HEK293 (cell line): ENCODE measurements around the gene SHC3.

ENCODE experiments used
- CTCF ChIA-PET: fragments of 350-600 bp; formaldehyde crosslinking; extraction: SDS; loops from one replicate; lab custom pipeline; 2021; ENCODE audit warnings: antibody characterized with exemption; lab: Yijun Ruan, JAX
- POLR2A ChIA-PET: fragments of 300-600 bp; formaldehyde crosslinking; extraction: SDS; loops from one replicate; lab custom pipeline; 2020; ENCODE audit warnings: antibody characterized with exemption, inconsistent platforms; lab: Yijun Ruan, JAX
- H3K27ac ChIP-seq: fragments of 200-500 bp; sonication (Bioruptor generic); 2 replicates; pipeline ENCODE4 v1.5.1; 2014; ENCODE audit warnings: low read depth, low read length, control low read depth, inconsistent platforms; ENCODE audit errors: extremely low read depth
- H3K36me3 ChIP-seq, 2 experiments: fragments of 200-500 bp in 1 of 2; sonication (Bioruptor generic) in 1 of 2; 1 replicate in 1 of 2; 2 replicates in 1 of 2; pipeline ENCODE4 v1.5.1; 2014 to 2017; ENCODE audit warnings: inconsistent platforms in 2 of 2, low read length in 2 of 2; ENCODE audit not compliant: control insufficient read depth in 2 of 2, insufficient read depth in 1 of 2
- H3K4me1 ChIP-seq: fragments of 200-500 bp; sonication (Bioruptor generic); 2 replicates; pipeline ENCODE4 v1.5.1; 2014; ENCODE audit warnings: mild to moderate bottlenecking, low read length, inconsistent platforms; ENCODE audit not compliant: control insufficient read depth, insufficient read depth
- H3K4me3 ChIP-seq: 2 replicates; pipeline ENCODE4 v1.5.1; 2011; ENCODE audit warnings: low read depth, mild to moderate bottlenecking, control low read depth, low read length, moderate library complexity
- H3K9me3 ChIP-seq: fragments of 200-500 bp; sonication (Bioruptor generic); 2 replicates; pipeline ENCODE4 v1.5.1; 2014; ENCODE audit warnings: low read depth, low read length, inconsistent platforms; ENCODE audit not compliant: control insufficient read depth, insufficient read depth
- GLI2 ChIP-seq: fragments of 450-650 bp; formaldehyde crosslinking; IDR thresholded peaks from 2 replicates; pipeline ENCODE4; 2017; ENCODE audit warnings: missing biosample characterization, missing genetic modification characterization, low read depth, borderline replicate concordance
- ZFP3 ChIP-seq: fragments of 450-650 bp; formaldehyde crosslinking; IDR thresholded peaks from 2 replicates; pipeline ENCODE4 v1.5.1; 2016; ENCODE audit warnings: low read depth, missing biosample characterization, missing genetic modification characterization
- ZFP37 ChIP-seq: fragments of 450-650 bp; formaldehyde crosslinking; IDR thresholded peaks from 2 replicates; pipeline ENCODE4 v1.5.1; 2016; ENCODE audit warnings: missing biosample characterization, missing genetic modification characterization
- ZNF112 ChIP-seq: fragments of 450-650 bp; formaldehyde crosslinking; IDR thresholded peaks from 2 replicates; pipeline ENCODE4 v1.5.0; 2017; ENCODE audit warnings: missing biosample characterization, missing genetic modification characterization
- ZNF132 ChIP-seq: fragments of 450-650 bp; formaldehyde crosslinking; IDR thresholded peaks from 2 replicates; pipeline ENCODE4 v1.5.1; 2017; ENCODE audit warnings: missing biosample characterization, missing genetic modification characterization, borderline replicate concordance
- ZNF133 ChIP-seq: fragments of 450-650 bp; formaldehyde crosslinking; IDR thresholded peaks from 2 replicates; pipeline ENCODE4 v1.5.1; 2016; ENCODE audit warnings: missing biosample characterization, missing genetic modification characterization
- ZNF175 ChIP-seq: fragments of 450-650 bp; formaldehyde crosslinking; IDR thresholded peaks from 2 replicates; pipeline ENCODE4 v1.5.1; 2016; ENCODE audit warnings: missing biosample characterization, missing genetic modification characterization
- ZNF214 ChIP-seq: fragments of 450-650 bp; formaldehyde crosslinking; IDR thresholded peaks from 2 replicates; pipeline ENCODE4 v1.5.1; 2017; ENCODE audit warnings: missing biosample characterization, mild to moderate bottlenecking, missing genetic modification characterization, borderline replicate concordance
- ZNF24 ChIP-seq: fragments of 450-650 bp; formaldehyde crosslinking; IDR thresholded peaks from 2 replicates; pipeline ENCODE4 v1.5.1; 2016; ENCODE audit warnings: missing biosample characterization, missing genetic modification characterization
- ZNF274 ChIP-seq, 2 experiments: fragments of 200-500 bp in 1 of 2; fragments of 450-650 bp in 1 of 2; sonication (Bioruptor generic) in 1 of 2; formaldehyde crosslinking in 1 of 2; IDR thresholded peaks; 2 replicates each; pipeline versions ENCODE4 v1.5.1 to v1.6.1; 2014 to 2016; ENCODE audit warnings: borderline replicate concordance in 1 of 2, inconsistent platforms in 1 of 2, low read length in 1 of 2, missing biosample characterization in 1 of 2, missing genetic modification characterization in 1 of 2
- ZNF292 ChIP-seq: fragments of 450-650 bp; formaldehyde crosslinking; IDR thresholded peaks from 2 replicates; pipeline ENCODE4 v1.5.1; 2016; ENCODE audit warnings: low read depth, missing biosample characterization, missing genetic modification characterization, borderline replicate concordance
- ZNF530 ChIP-seq: fragments of 450-650 bp; formaldehyde crosslinking; IDR thresholded peaks from 2 replicates; pipeline ENCODE4 v1.5.1; 2016; ENCODE audit warnings: low read depth, missing biosample characterization, missing genetic modification characterization
- ZNF549 ChIP-seq: fragments of 450-650 bp; IDR thresholded peaks from 2 replicates; pipeline ENCODE4 v1.5.1; 2018; ENCODE audit warnings: missing biosample characterization, missing genetic modification characterization, mild to moderate bottlenecking, inconsistent platforms, moderate library complexity
- ZNF558 ChIP-seq: fragments of 450-650 bp; formaldehyde crosslinking; IDR thresholded peaks from 2 replicates; pipeline ENCODE4 v1.5.1; 2016; ENCODE audit warnings: missing biosample characterization, missing genetic modification characterization
- ZNF626 ChIP-seq: fragments of 450-650 bp; sonication (Bioruptor Pico); formaldehyde crosslinking; IDR thresholded peaks from 2 replicates; pipeline ENCODE4 v1.5.1; 2018; ENCODE audit warnings: missing biosample characterization, missing genetic modification characterization, inconsistent platforms
- ZNF776 ChIP-seq: fragments of 450-650 bp; formaldehyde crosslinking; IDR thresholded peaks from 2 replicates; pipeline ENCODE4 v1.5.0; 2017; ENCODE audit warnings: missing biosample characterization, missing genetic modification characterization, borderline replicate concordance
- ZNF785 ChIP-seq: fragments of 450-650 bp; formaldehyde crosslinking; IDR thresholded peaks from 2 replicates; pipeline ENCODE4 v1.5.1; 2016; ENCODE audit warnings: missing biosample characterization, missing genetic modification characterization
- TF ChIP-seq, protein P1 (sequence below): fragments of 450-650 bp; formaldehyde crosslinking; IDR thresholded peaks from 2 replicates; pipeline ENCODE4 v1.5.1; 2016; ENCODE audit warnings: missing biosample characterization, missing genetic modification characterization
- TF ChIP-seq, protein P2 (sequence below): fragments of 450-650 bp; formaldehyde crosslinking; conservative IDR thresholded peaks from 2 replicates; pipeline ENCODE4 v1.5.1; 2016; ENCODE audit warnings: low read depth, missing biosample characterization, missing genetic modification characterization
- TF ChIP-seq, protein P3 (sequence below): fragments of 450-650 bp; formaldehyde crosslinking; IDR thresholded peaks from 2 replicates; pipeline ENCODE4 v1.5.1; 2016; ENCODE audit warnings: missing biosample characterization, missing genetic modification characterization
- TF ChIP-seq, protein P4 (sequence below): fragments of 450-650 bp; formaldehyde crosslinking; IDR thresholded peaks from 2 replicates; pipeline ENCODE4 v1.5.1; 2016; ENCODE audit warnings: missing biosample characterization, missing genetic modification characterization
- TF ChIP-seq, protein P5 (sequence below): fragments of 450-650 bp; IDR thresholded peaks from 2 replicates; pipeline ENCODE4 v1.5.1; 2018; ENCODE audit warnings: missing biosample characterization, missing genetic modification characterization
- TF ChIP-seq, protein P6 (sequence below): fragments of 450-650 bp; formaldehyde crosslinking; IDR thresholded peaks from 2 replicates; pipeline ENCODE4 v1.5.1; 2016; ENCODE audit warnings: missing biosample characterization, missing genetic modification characterization

The SHC3 gene

DNA sequence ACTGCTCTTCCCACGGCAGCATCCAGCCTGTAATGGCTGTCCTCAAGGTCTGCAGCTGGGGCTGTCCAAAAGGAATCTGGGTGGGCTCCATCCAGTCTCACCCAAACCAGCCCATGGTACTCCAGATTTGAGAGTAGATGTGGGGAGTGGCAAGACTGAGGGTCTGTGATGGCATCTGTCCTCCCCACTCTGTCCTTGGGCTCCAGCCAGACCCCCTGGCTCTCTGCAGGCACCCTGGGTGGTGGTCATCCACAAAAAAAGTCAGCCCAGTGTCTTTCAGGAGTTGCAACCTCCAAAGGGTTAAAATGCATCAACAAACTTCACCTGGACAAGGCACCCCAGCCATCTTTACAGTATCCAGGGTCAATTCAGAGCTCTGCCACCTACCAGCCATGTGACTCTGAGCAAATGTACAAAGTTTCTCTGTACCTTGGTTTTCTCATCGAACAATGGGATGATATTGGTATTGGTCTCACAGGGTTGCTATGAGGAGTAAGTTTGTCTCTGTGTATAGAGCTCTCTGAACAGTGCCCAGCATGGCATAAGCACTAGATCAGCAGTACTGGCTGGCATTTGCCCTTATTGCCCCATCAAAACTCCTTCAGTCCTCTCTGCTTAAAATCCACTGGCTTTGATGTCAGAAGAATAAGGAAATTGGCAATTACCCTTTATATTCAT is 194.6 kb downstream of the SHC3 start:
- TF ChIP-seq ZNF132 (tag by site-specific recombination): no peak
- TF ChIP-seq ZFP3 (tag by site-specific recombination): no peak
- TF ChIP-seq ZNF112 (tag by site-specific recombination): no peak
- no peak for TF ChIP-seq ZFP37 (tag by site-specific recombination)
- no peak for TF ChIP-seq ZNF626 (tag by site-specific recombination)
- TF ChIP-seq, protein P1, sequence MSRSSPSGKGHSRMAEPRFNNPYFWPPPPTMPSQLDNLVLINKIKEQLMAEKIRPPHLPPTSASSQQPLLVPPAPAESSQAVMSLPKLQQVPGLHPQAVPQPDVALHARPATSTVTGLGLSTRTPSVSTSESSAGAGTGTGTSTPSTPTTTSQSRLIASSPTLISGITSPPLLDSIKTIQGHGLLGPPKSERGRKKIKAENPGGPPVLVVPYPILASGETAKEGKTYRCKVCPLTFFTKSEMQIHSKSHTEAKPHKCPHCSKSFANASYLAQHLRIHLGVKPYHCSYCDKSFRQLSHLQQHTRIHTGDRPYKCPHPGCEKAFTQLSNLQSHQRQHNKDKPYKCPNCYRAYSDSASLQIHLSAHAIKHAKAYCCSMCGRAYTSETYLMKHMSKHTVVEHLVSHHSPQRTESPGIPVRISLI: no peak
- TF ChIP-seq ZNF214 (tag by site-specific recombination): no peak
- TF ChIP-seq ZNF785 (tag by site-specific recombination): no peak
- no peak for TF ChIP-seq ZNF175 (tag by site-specific recombination)
- TF ChIP-seq, protein P2, sequence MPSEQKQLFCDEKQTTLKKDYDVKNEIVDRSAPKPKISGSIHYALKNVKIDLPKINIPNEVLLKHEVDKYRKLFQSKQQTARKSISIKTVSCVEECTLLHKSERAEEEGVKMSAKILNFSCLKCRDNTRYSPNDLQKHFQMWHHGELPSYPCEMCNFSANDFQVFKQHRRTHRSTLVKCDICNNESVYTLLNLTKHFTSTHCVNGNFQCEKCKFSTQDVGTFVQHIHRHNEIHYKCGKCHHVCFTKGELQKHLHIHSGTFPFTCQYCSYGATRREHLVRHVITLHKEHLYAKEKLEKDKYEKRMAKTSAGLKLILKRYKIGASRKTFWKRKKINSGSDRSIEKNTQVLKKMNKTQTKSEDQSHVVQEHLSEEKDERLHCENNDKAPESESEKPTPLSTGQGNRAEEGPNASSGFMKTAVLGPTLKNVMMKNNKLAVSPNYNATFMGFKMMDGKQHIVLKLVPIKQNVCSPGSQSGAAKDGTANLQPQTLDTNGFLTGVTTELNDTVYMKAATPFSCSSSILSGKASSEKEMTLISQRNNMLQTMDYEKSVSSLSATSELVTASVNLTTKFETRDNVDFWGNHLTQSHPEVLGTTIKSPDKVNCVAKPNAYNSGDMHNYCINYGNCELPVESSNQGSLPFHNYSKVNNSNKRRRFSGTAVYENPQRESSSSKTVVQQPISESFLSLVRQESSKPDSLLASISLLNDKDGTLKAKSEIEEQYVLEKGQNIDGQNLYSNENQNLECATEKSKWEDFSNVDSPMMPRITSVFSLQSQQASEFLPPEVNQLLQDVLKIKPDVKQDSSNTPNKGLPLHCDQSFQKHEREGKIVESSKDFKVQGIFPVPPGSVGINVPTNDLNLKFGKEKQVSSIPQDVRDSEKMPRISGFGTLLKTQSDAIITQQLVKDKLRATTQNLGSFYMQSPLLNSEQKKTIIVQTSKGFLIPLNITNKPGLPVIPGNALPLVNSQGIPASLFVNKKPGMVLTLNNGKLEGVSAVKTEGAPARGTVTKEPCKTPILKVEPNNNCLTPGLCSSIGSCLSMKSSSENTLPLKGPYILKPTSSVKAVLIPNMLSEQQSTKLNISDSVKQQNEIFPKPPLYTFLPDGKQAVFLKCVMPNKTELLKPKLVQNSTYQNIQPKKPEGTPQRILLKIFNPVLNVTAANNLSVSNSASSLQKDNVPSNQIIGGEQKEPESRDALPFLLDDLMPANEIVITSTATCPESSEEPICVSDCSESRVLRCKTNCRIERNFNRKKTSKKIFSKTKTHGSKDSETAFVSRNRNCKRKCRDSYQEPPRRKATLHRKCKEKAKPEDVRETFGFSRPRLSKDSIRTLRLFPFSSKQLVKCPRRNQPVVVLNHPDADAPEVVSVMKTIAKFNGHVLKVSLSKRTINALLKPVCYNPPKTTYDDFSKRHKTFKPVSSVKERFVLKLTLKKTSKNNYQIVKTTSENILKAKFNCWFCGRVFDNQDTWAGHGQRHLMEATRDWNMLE (tag by site-specific recombination): no peak
- TF ChIP-seq ZNF133 (tag by site-specific recombination): no peak
- TF ChIP-seq ZNF24 (tag by site-specific recombination): no peak
- TF ChIP-seq, protein P3, sequence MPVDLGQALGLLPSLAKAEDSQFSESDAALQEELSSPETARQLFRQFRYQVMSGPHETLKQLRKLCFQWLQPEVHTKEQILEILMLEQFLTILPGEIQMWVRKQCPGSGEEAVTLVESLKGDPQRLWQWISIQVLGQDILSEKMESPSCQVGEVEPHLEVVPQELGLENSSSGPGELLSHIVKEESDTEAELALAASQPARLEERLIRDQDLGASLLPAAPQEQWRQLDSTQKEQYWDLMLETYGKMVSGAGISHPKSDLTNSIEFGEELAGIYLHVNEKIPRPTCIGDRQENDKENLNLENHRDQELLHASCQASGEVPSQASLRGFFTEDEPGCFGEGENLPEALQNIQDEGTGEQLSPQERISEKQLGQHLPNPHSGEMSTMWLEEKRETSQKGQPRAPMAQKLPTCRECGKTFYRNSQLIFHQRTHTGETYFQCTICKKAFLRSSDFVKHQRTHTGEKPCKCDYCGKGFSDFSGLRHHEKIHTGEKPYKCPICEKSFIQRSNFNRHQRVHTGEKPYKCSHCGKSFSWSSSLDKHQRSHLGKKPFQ (tag by site-specific recombination): no peak
- TF ChIP-seq ZNF558: no peak
- TF ChIP-seq ZNF530 (tag by site-specific recombination): no peak
- CTCF ChIA-PET: interaction anchor here (1.0 kb wide), 1 partner anchor 323 kb away, joined by 6 read pairs; no protein-coding TSS in a partner anchor
- Histone ChIP-seq H3K4me3 (no peak overlapping the region), H3K36me3 (no peaks in the 10 kb centered on the region), H3K9me3 (no peaks in the 10 kb centered on the region), H3K4me1 (no peaks in the 10 kb centered on the region), H3K27ac (no peak overlapping the region)
- POLR2A ChIA-PET: no interaction called here

DNA sequence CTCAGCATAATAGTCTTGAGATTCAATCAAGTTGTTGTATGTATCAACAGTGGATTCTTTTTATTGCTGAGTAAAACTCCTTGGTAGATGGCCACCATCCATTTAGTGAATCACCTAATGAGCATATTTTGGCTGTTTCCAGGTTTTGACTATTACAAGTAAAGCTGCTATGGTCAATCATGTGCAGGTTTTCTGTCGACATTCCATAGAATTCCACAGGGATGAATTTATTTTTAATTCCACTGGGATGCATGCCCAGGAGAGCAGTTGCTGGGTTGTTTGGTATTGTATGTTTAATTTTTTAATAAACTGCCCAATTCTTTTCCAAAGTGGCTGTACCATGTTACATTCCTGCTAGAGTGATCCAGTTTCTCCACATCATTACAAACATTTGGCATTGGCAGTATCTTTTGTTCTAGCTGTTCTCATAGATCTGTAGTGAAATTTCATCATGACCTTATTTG is 197.8 kb downstream of the SHC3 start:
- H3K36me3 ChIP-seq: no peaks in the 10 kb centered on the region
- no peaks in the 10 kb centered on the region for H3K4me1 ChIP-seq
- no peak overlapping the region for H3K4me3 ChIP-seq
- H3K9me3 ChIP-seq: no peaks in the 10 kb centered on the region
- POLR2A ChIA-PET: no interaction called here
- H3K27ac ChIP-seq: no peak overlapping the region
- CTCF ChIA-PET: no interaction called here
- TF ChIP-seq ZNF549: no peak
- TF ChIP-seq, protein P4, sequence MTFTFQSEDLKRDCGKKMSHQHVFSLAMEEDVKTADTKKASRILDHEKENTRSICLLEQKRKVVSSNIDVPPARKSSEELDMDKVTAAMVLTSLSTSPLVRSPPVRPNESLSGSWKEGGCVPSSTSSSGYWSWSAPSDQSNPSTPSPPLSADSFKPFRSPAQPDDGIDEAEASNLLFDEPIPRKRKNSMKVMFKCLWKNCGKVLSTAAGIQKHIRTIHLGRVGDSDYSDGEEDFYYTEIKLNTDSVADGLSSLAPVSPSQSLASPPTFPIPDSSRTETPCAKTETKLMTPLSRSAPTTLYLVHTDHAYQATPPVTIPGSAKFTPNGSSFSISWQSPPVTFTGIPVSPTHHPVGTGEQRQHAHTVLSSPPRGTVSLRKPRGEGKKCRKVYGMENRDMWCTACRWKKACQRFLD (tag by site-specific recombination): no peak
- TF ChIP-seq, protein P5, sequence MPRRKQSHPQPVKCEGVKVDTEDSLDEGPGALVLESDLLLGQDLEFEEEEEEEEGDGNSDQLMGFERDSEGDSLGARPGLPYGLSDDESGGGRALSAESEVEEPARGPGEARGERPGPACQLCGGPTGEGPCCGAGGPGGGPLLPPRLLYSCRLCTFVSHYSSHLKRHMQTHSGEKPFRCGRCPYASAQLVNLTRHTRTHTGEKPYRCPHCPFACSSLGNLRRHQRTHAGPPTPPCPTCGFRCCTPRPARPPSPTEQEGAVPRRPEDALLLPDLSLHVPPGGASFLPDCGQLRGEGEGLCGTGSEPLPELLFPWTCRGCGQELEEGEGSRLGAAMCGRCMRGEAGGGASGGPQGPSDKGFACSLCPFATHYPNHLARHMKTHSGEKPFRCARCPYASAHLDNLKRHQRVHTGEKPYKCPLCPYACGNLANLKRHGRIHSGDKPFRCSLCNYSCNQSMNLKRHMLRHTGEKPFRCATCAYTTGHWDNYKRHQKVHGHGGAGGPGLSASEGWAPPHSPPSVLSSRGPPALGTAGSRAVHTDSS: no peak
- TF ChIP-seq, protein P6, sequence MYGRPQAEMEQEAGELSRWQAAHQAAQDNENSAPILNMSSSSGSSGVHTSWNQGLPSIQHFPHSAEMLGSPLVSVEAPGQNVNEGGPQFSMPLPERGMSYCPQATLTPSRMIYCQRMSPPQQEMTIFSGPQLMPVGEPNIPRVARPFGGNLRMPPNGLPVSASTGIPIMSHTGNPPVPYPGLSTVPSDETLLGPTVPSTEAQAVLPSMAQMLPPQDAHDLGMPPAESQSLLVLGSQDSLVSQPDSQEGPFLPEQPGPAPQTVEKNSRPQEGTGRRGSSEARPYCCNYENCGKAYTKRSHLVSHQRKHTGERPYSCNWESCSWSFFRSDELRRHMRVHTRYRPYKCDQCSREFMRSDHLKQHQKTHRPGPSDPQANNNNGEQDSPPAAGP: no peak
- no peak for TF ChIP-seq ZNF776 (tag by site-specific recombination)
- TF ChIP-seq ZNF292: no peak
- TF ChIP-seq ZNF274 (IDR thresholded peaks at IDR 0.05; ENCODE audit: low read length): no peak
- TF ChIP-seq ZNF274 (tag by site-specific recombination; IDR thresholded peaks at IDR 0.05; ENCODE audit: borderline replicate concordance): no peak
- TF ChIP-seq GLI2 (tag by site-specific recombination): no peak
